Adrenal gland (tissue), 5 donors: ENCODE data around the gene PCNT.

ENCODE experiments used
- POLR2A ChIP-seq, 2 donors: fragments of 450-650 bp; IDR thresholded peaks; one replicate each; pipeline ENCODE4 v1.6.1; 2017; ENCODE audit warnings: antibody characterized with exemption in 2 of 2, mild to moderate bottlenecking in 2 of 2, moderate library complexity in 1 of 2
- TF ChIP-seq, protein P1 (sequence below), 6 experiments: fragments of 450-650 bp in 4 of 6; fragments of 200-600 bp in 2 of 6; sonication (generic) in 1 of 6; IDR thresholded peaks; 1 replicate in 5 of 6; 2 replicates in 1 of 6; pipeline versions ENCODE4 v1.5.1 to v1.8.0; 2016 to 2021; ENCODE audit warnings: antibody characterized with exemption in 6 of 6, mild to moderate bottlenecking in 2 of 6, moderate library complexity in 1 of 6
- donor health status: DM: no; HTN: no; CAD: no.

- TF ChIP-seq, protein P1, sequence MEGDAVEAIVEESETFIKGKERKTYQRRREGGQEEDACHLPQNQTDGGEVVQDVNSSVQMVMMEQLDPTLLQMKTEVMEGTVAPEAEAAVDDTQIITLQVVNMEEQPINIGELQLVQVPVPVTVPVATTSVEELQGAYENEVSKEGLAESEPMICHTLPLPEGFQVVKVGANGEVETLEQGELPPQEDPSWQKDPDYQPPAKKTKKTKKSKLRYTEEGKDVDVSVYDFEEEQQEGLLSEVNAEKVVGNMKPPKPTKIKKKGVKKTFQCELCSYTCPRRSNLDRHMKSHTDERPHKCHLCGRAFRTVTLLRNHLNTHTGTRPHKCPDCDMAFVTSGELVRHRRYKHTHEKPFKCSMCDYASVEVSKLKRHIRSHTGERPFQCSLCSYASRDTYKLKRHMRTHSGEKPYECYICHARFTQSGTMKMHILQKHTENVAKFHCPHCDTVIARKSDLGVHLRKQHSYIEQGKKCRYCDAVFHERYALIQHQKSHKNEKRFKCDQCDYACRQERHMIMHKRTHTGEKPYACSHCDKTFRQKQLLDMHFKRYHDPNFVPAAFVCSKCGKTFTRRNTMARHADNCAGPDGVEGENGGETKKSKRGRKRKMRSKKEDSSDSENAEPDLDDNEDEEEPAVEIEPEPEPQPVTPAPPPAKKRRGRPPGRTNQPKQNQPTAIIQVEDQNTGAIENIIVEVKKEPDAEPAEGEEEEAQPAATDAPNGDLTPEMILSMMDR (IDR thresholded peaks at IDR 0.05), result no peak
- no peak for TF ChIP-seq POLR2A (IDR thresholded peaks at IDR 0.05)
Measured at GRCh38 chr21:46427516-46427915, 103.6 kb downstream of the PCNT start.
